GM23338 (cell line): ENCODE results near the gene RAP1GAP. TPM values are rescaled to one million over a fixed set of nuclear protein-coding genes. Genes with fewer than 3 reads are reported as not detected.

Experiments
- ATAC-seq: fragments of 200-7000 bp; cut with Tn5 transposase; 3 replicates; pipeline ENCODE4 v1.9.1; 2020
- DNase-seq: peaks from one replicate; pipeline ENCODE4 v3.0.0-alpha.2; 2015; ENCODE audit warnings: low spot score
- H2AFZ ChIP-seq: fragments of 200-600 bp; sonication (generic); 2 replicates; pipeline ENCODE4 v1.8.0; 2016; ENCODE audit warnings: antibody characterized with exemption, mild to moderate bottlenecking, moderate library complexity
- H3F3A ChIP-seq: fragments of 200-600 bp; sonication (generic); replicated peaks from 2 replicates; pipeline ENCODE4 v1.8.0; 2017; ENCODE audit warnings: antibody characterized with exemption, mixed run types, low read depth
- H3K27ac ChIP-seq: fragments of 200-600 bp; sonication (generic); 2 replicates; pipeline ENCODE4 v1.6.1; 2016; ENCODE audit warnings: low read depth
- H3K27me3 ChIP-seq: fragments of 200-600 bp; sonication (generic); 2 replicates; pipeline ENCODE4 v1.8.0; 2016; ENCODE audit warnings: mild to moderate bottlenecking, mixed run types, moderate library complexity; ENCODE audit not compliant: insufficient read depth
- H3K36me3 ChIP-seq: fragments of 200-600 bp; sonication (generic); 2 replicates; pipeline ENCODE4 v1.8.0; 2016; ENCODE audit warnings: mild to moderate bottlenecking; ENCODE audit not compliant: insufficient read depth
- H3K4me1 ChIP-seq: fragments of 200-600 bp; sonication (generic); 2 replicates; pipeline ENCODE4 v1.8.0; 2016; ENCODE audit warnings: mild to moderate bottlenecking, moderate library complexity; ENCODE audit not compliant: insufficient read depth
- H3K4me2 ChIP-seq: fragments of 200-600 bp; sonication (generic); 2 replicates; pipeline ENCODE4 v1.7.1; 2017; ENCODE audit warnings: mixed run types
- H3K4me3 ChIP-seq: fragments of 200-600 bp; sonication (generic); 2 replicates; pipeline ENCODE4 v1.6.1; 2016; ENCODE audit warnings: mixed run types
- H3K79me2 ChIP-seq: fragments of 200-600 bp; sonication (generic); replicated peaks from 2 replicates; pipeline ENCODE4 v1.8.0; 2017; ENCODE audit warnings: mild to moderate bottlenecking; ENCODE audit not compliant: insufficient read depth
- H3K9me2 ChIP-seq: fragments of 200-600 bp; sonication (generic); 2 replicates; pipeline ENCODE4 v1.8.0; 2017; ENCODE audit not compliant: insufficient read depth
- H4K20me1 ChIP-seq: fragments of 200-600 bp; sonication (generic); replicated peaks from 2 replicates; pipeline ENCODE4 v1.8.0; 2017; ENCODE audit warnings: mild to moderate bottlenecking; ENCODE audit not compliant: insufficient read depth
- H3K27ac Mint-ChIP-seq: 2 replicates; pipeline ENCODE4 v1.8.0; 2020; ENCODE audit warnings: inconsistent platforms, mild to moderate bottlenecking, moderate library complexity, mixed read lengths
- H3K27me3 Mint-ChIP-seq: 3 replicates; pipeline ENCODE4 v1.8.0; 2022; ENCODE audit warnings: low read depth, mild to moderate bottlenecking, moderate library complexity, mixed read lengths, inconsistent platforms; ENCODE audit not compliant: insufficient read depth, poor library complexity
- H3K36me3 Mint-ChIP-seq: 3 replicates; pipeline ENCODE4 v1.8.0; 2021; ENCODE audit warnings: low read depth, mild to moderate bottlenecking, inconsistent platforms, moderate library complexity, mixed read lengths
- H3K4me1 Mint-ChIP-seq: 3 replicates; pipeline ENCODE4 v1.8.0; 2020; ENCODE audit warnings: mild to moderate bottlenecking, inconsistent platforms, mixed read lengths
- H3K4me3 Mint-ChIP-seq: 3 replicates; pipeline ENCODE4 v1.8.0; 2021; ENCODE audit warnings: moderate library complexity, mild to moderate bottlenecking, inconsistent platforms, mixed read lengths
- H3K9me3 Mint-ChIP-seq: 3 replicates; pipeline ENCODE4 v1.8.0; 2020; ENCODE audit warnings: moderate library complexity, mild to moderate bottlenecking, inconsistent platforms, mixed read lengths
- CTCF ChIP-seq, 2 experiments: fragments of 200-600 bp in 1 of 2; sonication (generic) in 1 of 2; conservative IDR thresholded peaks; 2 replicates each; pipeline versions ENCODE4 v1.5.1 to v1.6.1; 2016 to 2017; ENCODE audit warnings: antibody characterized with exemption in 2 of 2, low read depth in 2 of 2, mild to moderate bottlenecking in 2 of 2, moderate library complexity in 1 of 2
- EZH2 ChIP-seq: fragments of 200-600 bp; sonication (generic); IDR thresholded peaks from one replicate; pipeline ENCODE4 v1.8.0; 2017; ENCODE audit warnings: antibody characterized with exemption, mild to moderate bottlenecking, low read depth; ENCODE audit not compliant: unreplicated experiment
- JUNB ChIP-seq: IDR thresholded peaks from one replicate; pipeline ENCODE4 v1.6.1; 2016; ENCODE audit warnings: antibody characterized with exemption; ENCODE audit not compliant: unreplicated experiment
- POLR2AphosphoS5 ChIP-seq: IDR thresholded peaks from 2 replicates; pipeline ENCODE4 v1.6.1; 2016; ENCODE audit warnings: antibody characterized with exemption, low read depth
- ZNF114 ChIP-seq: fragments of 250-450 bp; sonication (Bioruptor Pico); IDR thresholded peaks from 2 replicates; pipeline ENCODE4 v1.5.0; 2020; ENCODE audit warnings: mild to moderate bottlenecking, moderate library complexity
- polyA plus RNA-seq: library from polyadenylated mRNA; unstranded; fragments of >200 nt; fragmentation: Nextera tagmentation; extraction: Ambion mirVana; gene quantifications from 2 replicates; pipeline ENCODE4 v1.2.1, GENCODE V29; 2016
- total RNA-seq: library from RNA; depleted of rRNA; stranded (reverse); fragments of >200 nt; shearing (Covaris generic); gene quantifications from 2 replicates; pipeline ENCODE4 v1.2.3, GENCODE V29; 2014
- TF ChIP-seq, protein P1 (sequence below): IDR thresholded peaks from one replicate; pipeline ENCODE4 v1.6.1; 2018; ENCODE audit warnings: antibody characterized with exemption; ENCODE audit not compliant: unreplicated experiment

RAP1GAP gene
- total and polyA plus RNA-seq, 2 experiments from 2014 or later: 4.3 to 6.6 TPM

- no peaks in the 10 kb centered on the region for H3K79me2 ChIP-seq
- ATAC-seq: no peak
- Mint-ChIP-seq H3K36me3 (no peaks in the 10 kb centered on the region), H3K27ac (no peak overlapping the region), H3K27me3 (peaks cover 25% of the 10 kb centered on the region), H3K9me3 (no peaks in the 10 kb centered on the region), H3K4me3 (no peak overlapping the region), H3K4me1 (peaks cover 15% of the 10 kb centered on the region)
- H3F3A ChIP-seq: peaks cover 8% of the 10 kb centered on the region
- H3K27ac ChIP-seq: no peak overlapping the region
- no peak overlapping the region for H2AFZ ChIP-seq
- no peaks in the 10 kb centered on the region for H3K36me3 ChIP-seq
- peaks cover 12% of the 10 kb centered on the region; the same call in 1 of the 2 replicates for H3K27me3 ChIP-seq
- no peaks in the 10 kb centered on the region for H4K20me1 ChIP-seq
- H3K9me2 ChIP-seq: no peaks in the 10 kb centered on the region
- H3K4me3 ChIP-seq: no peak overlapping the region
- H3K4me1 ChIP-seq: no peaks in the 10 kb centered on the region; the same call in 1 of the 2 replicates
- no peak for TF ChIP-seq POLR2AphosphoS5
- no peak for TF ChIP-seq EZH2
- TF ChIP-seq, protein P1, sequence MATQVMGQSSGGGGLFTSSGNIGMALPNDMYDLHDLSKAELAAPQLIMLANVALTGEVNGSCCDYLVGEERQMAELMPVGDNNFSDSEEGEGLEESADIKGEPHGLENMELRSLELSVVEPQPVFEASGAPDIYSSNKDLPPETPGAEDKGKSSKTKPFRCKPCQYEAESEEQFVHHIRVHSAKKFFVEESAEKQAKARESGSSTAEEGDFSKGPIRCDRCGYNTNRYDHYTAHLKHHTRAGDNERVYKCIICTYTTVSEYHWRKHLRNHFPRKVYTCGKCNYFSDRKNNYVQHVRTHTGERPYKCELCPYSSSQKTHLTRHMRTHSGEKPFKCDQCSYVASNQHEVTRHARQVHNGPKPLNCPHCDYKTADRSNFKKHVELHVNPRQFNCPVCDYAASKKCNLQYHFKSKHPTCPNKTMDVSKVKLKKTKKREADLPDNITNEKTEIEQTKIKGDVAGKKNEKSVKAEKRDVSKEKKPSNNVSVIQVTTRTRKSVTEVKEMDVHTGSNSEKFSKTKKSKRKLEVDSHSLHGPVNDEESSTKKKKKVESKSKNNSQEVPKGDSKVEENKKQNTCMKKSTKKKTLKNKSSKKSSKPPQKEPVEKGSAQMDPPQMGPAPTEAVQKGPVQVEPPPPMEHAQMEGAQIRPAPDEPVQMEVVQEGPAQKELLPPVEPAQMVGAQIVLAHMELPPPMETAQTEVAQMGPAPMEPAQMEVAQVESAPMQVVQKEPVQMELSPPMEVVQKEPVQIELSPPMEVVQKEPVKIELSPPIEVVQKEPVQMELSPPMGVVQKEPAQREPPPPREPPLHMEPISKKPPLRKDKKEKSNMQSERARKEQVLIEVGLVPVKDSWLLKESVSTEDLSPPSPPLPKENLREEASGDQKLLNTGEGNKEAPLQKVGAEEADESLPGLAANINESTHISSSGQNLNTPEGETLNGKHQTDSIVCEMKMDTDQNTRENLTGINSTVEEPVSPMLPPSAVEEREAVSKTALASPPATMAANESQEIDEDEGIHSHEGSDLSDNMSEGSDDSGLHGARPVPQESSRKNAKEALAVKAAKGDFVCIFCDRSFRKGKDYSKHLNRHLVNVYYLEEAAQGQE: no peak
- no peak for TF ChIP-seq ZNF114 (CRISPR knock-in tag)
- no peak for TF ChIP-seq CTCF (conservative IDR thresholded peaks at IDR 0.05; ENCODE audit: low read depth in 2 of 2)
- no peak overlapping the region for H3K4me2 ChIP-seq
- DNase-seq: no peak
These were observed 20.4 kb downstream of the RAP1GAP start for GRCh38 chr1:21648791-21649190.

DNA sequence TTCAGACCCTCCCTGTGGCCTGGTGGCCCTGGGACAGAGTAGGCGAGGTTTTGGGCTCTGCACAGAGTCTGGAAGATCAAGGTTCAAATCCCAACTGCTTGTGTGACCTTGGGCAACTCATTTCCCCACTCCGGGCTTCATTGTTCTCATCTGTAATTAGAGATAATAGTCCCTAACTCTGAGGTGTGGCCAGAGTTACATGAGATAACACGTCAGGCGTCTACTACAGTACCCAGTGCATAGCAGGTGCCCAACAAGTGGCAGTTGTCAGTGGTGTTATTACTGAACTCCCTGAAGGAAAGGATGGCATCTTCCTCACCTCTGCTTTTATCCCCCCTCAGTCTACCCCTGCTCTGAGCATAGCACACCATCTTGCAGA is 20.8 kb downstream of the RAP1GAP start:
- no peaks in the 10 kb centered on the region for H3K9me2 ChIP-seq
- H3K4me3 ChIP-seq: no peak overlapping the region
- H3K27me3 Mint-ChIP-seq: peaks cover 25% of the 10 kb centered on the region
- peaks cover 12% of the 10 kb centered on the region; the same call in 1 of the 2 replicates for H3K27me3 ChIP-seq
- no peaks in the 10 kb centered on the region for H4K20me1 ChIP-seq
- no peak overlapping the region for H3K27ac ChIP-seq
- TF ChIP-seq EZH2 (no peak), JUNB (no peak)
- no peak for DNase-seq
- H3K27ac Mint-ChIP-seq: no peak overlapping the region
- peaks cover 8% of the 10 kb centered on the region for H3F3A ChIP-seq
- no peaks in the 10 kb centered on the region for H3K36me3 ChIP-seq
- H3K4me3 Mint-ChIP-seq: no peak overlapping the region
- no peak overlapping the region for H2AFZ ChIP-seq
- no peaks in the 10 kb centered on the region; the same call in 1 of the 2 replicates for H3K4me1 ChIP-seq
- no peak for ATAC-seq
- no peaks in the 10 kb centered on the region for H3K79me2 ChIP-seq
- no peak overlapping the region for H3K4me2 ChIP-seq
- H3K36me3 Mint-ChIP-seq: no peaks in the 10 kb centered on the region
- H3K4me1 Mint-ChIP-seq: peaks cover 15% of the 10 kb centered on the region
- no peaks in the 10 kb centered on the region for H3K9me3 Mint-ChIP-seq
